HL-60 (cell line): ENCODE measurements around the gene ZSWIM4.
"Not testable (repeated sequence)": the region's sequence is repeated elsewhere in the genome, so short reads cannot be mapped to it uniquely, and the experiment has no call there.

ENCODE experiments used
- DNase-seq, 2 experiments: peaks; one replicate each; pipeline ENCODE4 v3.0.0-alpha.2; 2010 to 2020; ENCODE audit warnings: low read depth in 1 of 2, low spot score in 1 of 2
- H3K27ac ChIP-seq: fragments of 250-450 bp; sonication (Bioruptor Pico); replicated peaks from 2 replicates; pipeline ENCODE4 v1.5.1; 2020; ENCODE audit warnings: mild to moderate bottlenecking, moderate library complexity
- H3K27me3 ChIP-seq: fragments of 250-450 bp; sonication (Bioruptor Pico); 2 replicates; pipeline ENCODE4 v1.5.1; 2021; ENCODE audit warnings: mild to moderate bottlenecking, moderate library complexity; ENCODE audit not compliant: insufficient read depth, poor library complexity, severe bottlenecking
- H3K4me3 ChIP-seq: replicated peaks from 2 replicates; pipeline ENCODE4 v1.5.1; 2011; ENCODE audit warnings: mild to moderate bottlenecking, control low read depth, low read length; ENCODE audit not compliant: insufficient read depth
- GABPA ChIP-seq: IDR thresholded peaks from 2 replicates; pipeline ENCODE4 v1.6.1; 2012; ENCODE audit warnings: low read depth
- POLR2AphosphoS5 ChIP-seq: IDR thresholded peaks from 2 replicates; pipeline ENCODE4 v1.6.1; 2012; ENCODE audit warnings: low read depth
- REST ChIP-seq: IDR thresholded peaks from 2 replicates; pipeline ENCODE4 v1.6.1; 2012; ENCODE audit warnings: low read depth; ENCODE audit not compliant: insufficient replicate concordance
- SPI1 ChIP-seq: IDR thresholded peaks from 2 replicates; pipeline ENCODE4 v1.6.1; 2012; ENCODE audit warnings: low read depth, mild to moderate bottlenecking, borderline replicate concordance
- TF ChIP-seq, protein P1 (sequence below): IDR thresholded peaks from one replicate; pipeline ENCODE4 v1.5.1; 2011; ENCODE audit warnings: low read length, control low read depth, inconsistent platforms; ENCODE audit not compliant: insufficient read depth

Gene ZSWIM4

DNA sequence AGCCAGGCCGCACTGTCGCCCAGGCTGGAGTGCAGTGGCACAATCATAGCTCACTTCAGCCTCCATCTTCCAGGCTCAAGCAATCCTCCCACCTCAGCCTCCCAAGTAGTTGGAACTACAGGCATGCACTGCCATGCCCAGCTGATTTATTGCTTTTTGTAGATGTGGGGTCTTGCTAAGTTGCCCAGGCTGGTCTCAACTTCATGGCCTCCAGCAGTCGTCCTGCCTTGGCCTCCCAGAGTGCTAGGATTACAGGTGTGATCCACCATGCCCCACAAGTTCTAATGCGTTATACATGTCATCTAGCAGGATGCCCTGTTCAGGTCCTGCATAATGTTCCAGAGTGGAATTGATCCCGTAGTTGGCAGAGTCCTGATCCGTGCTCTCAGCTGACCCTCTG is 16.4 kb upstream of the ZSWIM4 start:
- H3K4me3 ChIP-seq = no peak overlapping the region
- no peak overlapping the region for H3K27ac ChIP-seq
- TF ChIP-seq, protein P1, sequence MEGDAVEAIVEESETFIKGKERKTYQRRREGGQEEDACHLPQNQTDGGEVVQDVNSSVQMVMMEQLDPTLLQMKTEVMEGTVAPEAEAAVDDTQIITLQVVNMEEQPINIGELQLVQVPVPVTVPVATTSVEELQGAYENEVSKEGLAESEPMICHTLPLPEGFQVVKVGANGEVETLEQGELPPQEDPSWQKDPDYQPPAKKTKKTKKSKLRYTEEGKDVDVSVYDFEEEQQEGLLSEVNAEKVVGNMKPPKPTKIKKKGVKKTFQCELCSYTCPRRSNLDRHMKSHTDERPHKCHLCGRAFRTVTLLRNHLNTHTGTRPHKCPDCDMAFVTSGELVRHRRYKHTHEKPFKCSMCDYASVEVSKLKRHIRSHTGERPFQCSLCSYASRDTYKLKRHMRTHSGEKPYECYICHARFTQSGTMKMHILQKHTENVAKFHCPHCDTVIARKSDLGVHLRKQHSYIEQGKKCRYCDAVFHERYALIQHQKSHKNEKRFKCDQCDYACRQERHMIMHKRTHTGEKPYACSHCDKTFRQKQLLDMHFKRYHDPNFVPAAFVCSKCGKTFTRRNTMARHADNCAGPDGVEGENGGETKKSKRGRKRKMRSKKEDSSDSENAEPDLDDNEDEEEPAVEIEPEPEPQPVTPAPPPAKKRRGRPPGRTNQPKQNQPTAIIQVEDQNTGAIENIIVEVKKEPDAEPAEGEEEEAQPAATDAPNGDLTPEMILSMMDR = no peak
- TF ChIP-seq GABPA = no peak
- no peak for TF ChIP-seq REST
- no peak for TF ChIP-seq SPI1
- no peak; the same call in 1 of the 2 replicates for TF ChIP-seq POLR2AphosphoS5
- no peaks in the 10 kb centered on the region for H3K27me3 ChIP-seq
- DNase-seq = no peak

GRCh38 chr19:13779794-13780193 is 15.4 kb upstream of the ZSWIM4 start:
- H3K27ac ChIP-seq, H3K4me3 ChIP-seq, DNase-seq, H3K27me3 ChIP-seq: not testable (repeated sequence)

GRCh38 chr19:13781547-13781946 is 13.7 kb upstream of the ZSWIM4 start:
- no peak overlapping the region for H3K4me3 ChIP-seq
- no peak for DNase-seq
- no peaks in the 10 kb centered on the region for H3K27me3 ChIP-seq
- no peak overlapping the region for H3K27ac ChIP-seq
- no peak for TF ChIP-seq POLR2AphosphoS5
- TF ChIP-seq GABPA = no peak
- no peak for TF ChIP-seq SPI1

- Histone ChIP-seq H3K27ac (no peak overlapping the region), H3K27me3 (no peaks in the 10 kb centered on the region), H3K4me3 (no peak overlapping the region)
- no peak for DNase-seq
- TF ChIP-seq, protein P1 = no peak
- TF ChIP-seq GABPA = no peak
- TF ChIP-seq SPI1 = no peak
- no peak for TF ChIP-seq REST
- TF ChIP-seq POLR2AphosphoS5 = no peak
Observed at GRCh38 chr19:13782537-13782936, 12.7 kb upstream of the ZSWIM4 start.
